NCI-H345 treated with DMSO at 0.1 percent for 48 hours (cell line): ENCODE data around the gene FAM25A.
"Not testable (repeated sequence)": the region's sequence is repeated elsewhere in the genome, so short reads cannot be mapped to it uniquely, and the experiment has no call there.

ENCODE experiments used
- DNase-seq: peaks from one replicate; lab custom pipeline; 2025; ENCODE audit not compliant: unreplicated experiment; lab: John Stamatoyannopoulos, UW

FAM25A gene

DNA sequence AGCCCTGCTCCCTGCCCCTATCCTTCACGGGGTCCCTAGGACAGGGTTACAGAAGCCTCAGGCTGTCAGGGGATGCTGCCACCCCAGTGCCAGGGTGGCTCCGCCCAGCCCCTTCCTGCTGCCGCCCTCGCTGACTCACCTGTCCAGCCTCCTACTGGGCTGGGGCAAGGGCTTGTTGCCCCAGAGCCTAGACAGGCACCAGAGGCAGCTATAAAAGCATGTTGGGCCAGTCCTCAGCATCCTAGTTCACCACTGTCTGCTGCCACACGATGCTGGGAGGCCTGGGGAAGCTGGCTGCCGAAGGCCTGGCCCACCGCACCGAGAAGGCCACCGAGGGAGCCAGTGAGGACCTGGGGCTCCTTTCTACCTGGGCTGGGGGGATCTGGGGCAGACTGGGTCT, at the start of gene FAM25A:
Gene FAM25A, plus strand, starts transcription at position 239 of the 400 bp plus-strand sequence. Its CDS starts 31 bp downstream, at position 270.
- DNase-seq: not testable (repeated sequence)

DNA sequence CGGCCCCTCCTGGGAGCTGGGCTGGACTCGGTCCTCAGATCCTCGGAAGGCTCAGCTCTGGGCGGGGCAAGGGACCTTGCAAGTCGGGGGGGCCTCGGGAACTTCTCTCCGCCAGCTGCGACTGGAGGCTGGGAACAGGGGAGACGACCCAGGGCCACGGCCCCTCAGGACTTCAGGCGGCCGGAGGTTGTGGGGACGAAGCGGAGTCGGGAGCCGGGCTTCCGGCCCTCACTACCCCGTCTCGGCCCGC, 49.2 kb upstream of the FAM25A start:
- DNase-seq: no peak

DNA sequence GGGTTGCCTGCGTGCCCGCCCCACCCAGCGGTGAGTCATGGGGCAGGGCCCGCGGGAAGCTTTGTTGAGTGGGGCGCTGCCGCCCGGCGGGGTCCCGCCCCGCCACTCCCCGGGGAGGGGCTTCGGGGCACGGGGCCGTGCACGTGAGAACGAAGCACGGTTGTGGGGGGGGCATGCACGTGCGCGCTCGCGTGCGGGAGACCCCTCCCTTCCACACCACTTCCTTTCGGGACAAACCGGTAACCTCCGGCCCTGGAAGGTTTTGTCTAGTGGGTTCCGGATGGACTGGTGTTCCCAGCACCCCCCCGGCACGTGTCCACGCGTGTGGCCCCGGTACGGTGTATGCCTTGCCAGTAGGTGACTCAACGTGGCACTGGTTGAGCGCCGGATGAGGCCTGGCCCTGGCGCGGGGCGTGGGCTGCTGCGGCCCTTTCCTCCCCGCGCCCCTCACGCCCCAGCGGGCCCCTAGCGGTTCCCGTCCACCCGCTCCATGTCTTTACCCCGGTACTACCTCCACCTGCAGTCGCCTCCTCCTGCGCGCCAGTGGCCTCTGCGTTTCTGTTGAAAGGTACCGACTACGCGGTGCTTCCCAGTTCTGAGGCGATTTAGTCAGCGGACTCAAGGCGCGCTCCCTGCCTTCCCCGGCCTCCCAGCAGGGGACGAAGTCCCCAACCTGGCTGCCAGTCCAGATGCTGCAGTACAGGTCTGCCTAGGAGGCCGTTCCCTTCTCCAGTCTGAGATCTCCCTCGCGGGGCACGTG, 48.7 kb upstream of the FAM25A start:
- no peak for DNase-seq

DNA sequence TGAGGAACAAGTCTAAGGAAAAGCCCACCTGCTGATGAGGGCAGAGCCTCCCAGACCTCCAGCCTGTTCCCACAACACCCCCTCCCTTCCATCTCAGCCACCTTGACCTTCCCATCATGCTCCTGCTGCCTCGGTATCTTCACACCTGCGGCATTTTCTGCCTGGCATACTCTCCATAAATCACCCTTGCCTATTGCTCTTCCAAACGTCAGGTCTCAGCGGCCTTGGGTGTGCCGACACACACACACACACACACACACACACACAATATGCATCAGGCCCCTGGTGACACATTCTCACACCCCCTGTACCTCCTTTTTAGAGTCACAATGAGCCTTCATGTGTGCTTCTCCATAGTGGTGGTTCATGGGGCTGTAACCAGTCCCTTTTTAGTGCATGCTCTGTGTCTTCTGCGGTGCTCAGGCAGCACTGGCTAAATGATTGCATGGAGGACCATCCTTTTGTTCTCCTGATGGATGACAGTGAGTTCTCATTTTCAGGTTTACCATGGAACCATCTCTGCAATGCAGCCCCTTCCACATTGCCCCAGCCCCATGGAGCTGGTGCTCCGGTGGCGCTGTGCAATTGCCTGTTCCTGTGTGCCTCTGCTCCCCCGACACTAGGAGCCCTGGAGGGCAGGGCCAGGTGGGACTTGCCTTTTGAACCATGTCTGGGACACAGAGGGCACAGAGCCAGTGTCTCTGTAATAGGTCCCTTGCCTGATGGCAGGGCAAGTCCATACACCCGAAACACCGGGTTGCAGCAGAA, 47.3 kb upstream of the FAM25A start:
- no peak for DNase-seq

DNA sequence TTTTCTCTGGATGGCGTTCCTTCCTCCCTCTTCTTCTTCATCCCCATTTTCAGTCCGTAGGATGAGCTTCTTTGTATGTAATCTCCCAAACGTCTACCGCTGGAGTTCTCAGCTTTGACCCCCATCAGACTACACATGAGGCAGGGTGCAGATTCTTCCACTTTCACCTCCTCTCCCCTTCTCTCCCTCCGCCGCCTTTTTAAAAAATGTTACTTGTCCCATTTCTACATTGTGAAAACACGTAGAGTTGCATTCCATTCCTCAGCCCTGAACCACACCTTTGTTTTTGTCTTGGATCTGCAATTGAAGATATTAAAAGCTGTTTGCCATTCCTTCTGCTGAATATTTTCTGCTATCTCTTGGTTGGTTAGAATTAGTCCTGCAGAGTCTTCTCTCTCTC, 45.6 kb upstream of the FAM25A start:
- no peak for DNase-seq

DNA sequence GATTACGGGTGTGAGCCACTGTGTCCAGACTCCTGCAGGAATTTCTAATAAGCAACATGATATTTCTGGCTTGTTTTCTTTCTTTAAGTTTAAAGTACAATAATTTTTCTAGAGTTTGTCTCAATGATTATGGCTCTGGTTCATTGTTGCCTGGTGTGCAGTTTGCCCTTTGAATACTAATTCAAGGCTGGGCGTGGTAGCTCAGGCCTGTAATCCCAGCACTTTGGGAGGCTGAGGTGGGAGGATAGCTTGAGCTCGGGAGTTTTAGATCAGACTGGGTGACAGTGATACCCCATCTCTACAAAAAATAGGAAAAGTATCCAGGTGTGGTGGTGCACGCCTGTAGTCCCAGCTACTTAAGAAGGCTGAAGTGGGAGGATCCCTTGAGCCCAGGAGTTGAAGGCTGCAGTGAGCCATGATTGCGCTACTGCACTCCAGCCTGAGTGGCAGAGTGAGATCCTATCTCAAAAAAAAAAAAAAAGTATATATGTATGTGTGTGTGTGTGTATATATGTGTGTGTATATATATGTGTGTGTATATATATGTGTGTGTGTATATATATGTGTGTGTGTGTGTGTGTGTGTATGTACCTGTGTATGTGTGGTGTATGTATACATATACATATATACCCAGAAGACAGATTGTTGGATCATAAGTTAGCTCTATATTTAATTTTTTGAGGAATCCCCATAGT, 43.6 kb upstream of the FAM25A start:
- DNase-seq: no peak

DNA sequence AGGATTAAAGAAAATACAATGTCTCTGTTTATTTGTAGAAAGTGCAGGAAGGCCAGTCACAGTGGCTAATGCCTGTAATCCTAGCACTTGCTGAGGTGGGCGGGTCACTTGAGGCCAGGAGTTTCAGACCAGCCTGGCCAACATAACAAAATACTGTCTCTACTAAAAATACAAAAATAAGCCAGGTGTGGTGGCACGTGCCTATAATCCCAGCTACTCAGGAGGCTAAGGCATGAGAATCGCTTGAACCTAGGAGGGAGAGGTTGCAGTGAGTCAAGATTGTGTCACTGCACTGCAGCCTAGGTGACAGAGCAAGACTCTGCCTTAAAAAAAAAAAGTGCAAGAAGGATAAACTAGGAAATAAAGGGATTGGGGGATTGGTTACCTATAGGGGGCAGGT, 41.6 kb upstream of the FAM25A start:
- DNase-seq: not testable (repeated sequence)

DNA sequence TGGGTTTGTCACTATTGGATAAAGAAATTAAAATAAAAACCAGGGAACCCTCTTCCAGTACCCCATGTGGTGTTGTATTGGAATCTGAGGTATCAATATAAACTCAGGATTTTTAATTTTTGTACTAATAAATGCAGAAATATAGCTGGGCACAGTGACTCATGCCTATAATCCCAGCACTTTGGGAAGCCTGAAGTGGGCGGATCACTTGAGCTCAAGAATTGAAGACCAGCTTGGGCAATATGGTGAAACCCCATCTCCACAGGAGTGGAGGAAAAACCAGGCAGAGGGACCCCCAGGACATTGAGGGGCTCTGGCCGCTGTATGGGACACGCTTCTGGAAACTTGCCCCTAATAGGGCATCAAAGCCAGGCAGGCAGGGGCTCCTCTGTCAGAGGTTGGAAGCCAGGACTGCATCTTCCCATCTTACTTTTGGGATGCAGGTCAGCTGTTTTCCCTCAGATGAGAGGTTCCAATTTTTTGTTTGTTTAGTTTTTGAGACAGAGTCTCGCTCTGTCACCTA, 40.7 kb upstream of the FAM25A start:
- DNase-seq: no peak

DNA sequence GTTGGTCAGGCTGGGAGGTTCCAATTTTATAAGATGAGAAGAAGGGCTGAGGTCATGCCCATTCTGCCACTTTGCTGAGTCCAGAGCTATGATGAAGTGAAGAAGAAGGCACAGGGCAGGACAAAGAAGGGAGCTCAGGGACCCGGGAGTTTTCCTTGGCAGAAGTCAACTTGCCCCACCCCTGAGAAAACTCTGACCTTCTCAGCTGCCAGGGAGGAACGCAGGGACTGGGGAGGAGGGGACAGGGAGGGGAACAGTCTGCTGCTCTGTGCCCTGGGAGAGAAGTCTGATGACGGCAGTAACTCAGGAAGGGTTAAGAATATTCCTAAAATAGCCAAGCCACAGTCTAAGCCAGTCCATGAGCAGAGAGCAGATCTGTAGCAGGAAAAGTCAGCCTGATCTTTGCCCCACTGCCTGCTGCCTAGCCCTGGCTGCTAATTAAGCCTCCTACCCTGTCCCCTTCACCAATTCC, 40.1 kb upstream of the FAM25A start:
- DNase-seq: no peak

DNA sequence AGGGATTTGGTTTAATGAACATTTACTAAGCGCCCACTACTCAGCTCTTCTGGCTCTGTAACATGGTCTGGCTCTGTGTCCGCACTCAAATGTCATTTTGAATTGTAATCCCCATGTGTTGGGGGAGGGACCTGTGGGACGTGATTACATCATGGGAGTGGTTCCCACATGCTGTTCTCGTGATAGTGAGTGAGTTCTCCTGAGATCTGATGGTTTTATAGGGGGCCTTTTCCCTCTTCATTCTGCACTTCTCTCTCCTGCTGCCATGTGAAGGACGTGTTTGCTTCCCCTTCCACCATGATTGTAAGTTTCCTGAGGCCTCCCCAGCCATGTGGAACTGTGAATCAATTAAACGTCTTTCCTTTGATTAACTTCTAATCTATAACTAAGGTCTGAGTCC, 39.1 kb upstream of the FAM25A start:
- DNase-seq: not testable (repeated sequence)

DNA sequence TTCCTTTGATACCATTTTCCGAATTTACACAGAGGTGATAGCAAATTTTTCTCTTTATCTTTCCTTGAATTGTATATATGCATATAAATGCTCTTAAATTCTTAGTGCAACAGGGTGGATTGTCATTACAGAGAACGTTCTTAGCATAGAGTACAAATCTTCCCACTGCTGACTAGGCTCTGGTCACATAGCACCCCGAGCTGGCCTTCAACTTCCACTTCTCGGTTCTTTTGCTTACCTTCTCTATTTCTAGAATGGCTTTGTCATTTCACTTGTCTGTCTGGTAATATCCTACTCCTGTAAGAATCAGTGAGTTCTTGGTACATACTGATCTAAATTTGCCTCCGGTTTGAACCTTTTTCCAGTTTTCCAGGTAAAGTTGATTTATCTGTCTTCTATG, 38.4 kb upstream of the FAM25A start:
- no peak for DNase-seq

DNA sequence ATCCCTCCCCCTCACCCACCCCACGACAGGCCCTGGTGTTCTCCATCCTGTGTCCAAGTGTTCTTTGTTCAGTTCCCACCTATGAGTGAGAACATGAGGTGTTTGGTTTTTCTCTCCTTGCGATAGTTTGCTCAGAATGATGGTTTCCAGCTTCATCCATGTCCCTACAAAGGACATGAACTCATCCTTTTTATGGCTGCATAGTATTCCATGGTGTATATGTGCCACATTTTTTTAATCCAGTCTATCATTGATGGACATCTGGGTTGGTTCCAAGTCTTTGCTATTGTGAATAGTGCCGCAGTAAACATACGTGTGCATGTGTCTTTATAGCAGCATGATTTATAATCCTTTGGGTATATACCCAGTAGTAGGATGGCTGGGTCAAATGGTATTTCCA, 35.6 kb upstream of the FAM25A start:
- not testable (repeated sequence) for DNase-seq

DNA sequence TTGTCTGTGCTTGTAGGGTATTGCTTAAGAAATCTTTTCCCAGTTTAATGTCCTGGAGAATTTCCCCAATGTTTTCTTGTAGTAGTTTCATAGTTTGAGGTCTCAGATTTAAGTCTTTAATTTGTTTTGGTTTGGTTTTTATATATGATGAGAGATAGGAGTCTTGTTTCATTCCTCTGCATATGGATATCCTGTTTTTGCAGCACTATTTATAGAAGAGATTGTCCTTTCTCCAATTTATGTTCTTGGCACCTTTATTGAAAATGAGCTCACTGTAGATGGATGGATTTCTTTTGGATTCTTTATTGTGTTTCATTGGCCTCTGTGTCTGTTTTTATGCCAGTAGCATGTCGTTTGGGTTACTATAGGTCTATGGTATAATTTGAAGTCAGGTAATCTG, 31.6 kb upstream of the FAM25A start:
- no peak for DNase-seq

DNA sequence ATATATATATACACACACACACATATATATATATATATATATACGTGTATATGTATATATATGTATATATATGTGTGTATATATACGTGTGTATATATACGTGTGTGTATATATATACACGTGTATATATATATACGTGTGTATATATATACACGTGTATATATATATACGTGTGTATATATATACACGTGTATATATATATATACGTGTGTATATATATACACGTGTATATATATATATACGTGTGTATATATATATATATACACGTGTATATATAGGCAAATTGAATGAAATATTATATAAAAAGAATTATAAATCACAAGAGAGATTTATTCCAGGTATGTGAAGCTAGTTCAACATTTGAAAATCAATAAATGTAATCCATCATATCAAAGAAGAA, 28.7 kb upstream of the FAM25A start:
- not testable (repeated sequence) for DNase-seq

DNA sequence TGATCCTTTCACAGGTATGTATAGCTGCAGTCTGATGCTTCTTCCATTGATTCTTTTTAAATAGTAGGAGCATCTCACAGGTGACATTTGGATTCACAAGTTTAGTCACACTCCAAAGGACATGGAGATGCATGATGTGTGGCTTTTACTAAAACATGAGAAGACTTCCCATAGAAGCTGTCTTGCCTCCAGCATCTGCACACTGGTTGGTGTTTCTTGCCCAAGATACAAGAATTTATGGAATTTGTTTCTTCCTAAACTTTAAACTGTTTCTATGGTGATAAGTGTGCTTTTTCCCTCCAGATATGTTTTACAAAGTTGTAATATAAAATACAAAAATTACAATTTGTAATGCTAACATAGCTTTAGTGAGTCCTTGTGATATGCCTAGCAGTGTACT, 27.6 kb upstream of the FAM25A start:
- no peak for DNase-seq

DNA sequence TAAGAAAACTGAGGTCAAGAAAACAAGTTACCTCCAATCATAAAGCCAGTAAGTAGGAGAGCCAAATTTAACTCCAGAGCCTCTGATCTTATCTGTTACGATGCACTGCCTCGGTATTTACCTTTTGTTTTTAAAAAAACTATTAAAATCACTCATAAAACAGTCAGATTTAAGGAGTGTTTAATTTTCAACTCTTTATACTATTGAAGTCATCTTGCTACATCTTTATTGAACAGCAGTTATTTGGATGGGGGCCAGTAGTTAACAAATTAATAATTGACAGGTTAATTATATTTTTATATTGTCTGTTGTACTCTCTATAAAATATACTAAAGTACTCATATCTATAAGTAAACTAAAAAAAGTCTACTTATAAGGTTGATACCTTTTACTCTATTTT, 27.2 kb upstream of the FAM25A start:
- no peak for DNase-seq

DNA sequence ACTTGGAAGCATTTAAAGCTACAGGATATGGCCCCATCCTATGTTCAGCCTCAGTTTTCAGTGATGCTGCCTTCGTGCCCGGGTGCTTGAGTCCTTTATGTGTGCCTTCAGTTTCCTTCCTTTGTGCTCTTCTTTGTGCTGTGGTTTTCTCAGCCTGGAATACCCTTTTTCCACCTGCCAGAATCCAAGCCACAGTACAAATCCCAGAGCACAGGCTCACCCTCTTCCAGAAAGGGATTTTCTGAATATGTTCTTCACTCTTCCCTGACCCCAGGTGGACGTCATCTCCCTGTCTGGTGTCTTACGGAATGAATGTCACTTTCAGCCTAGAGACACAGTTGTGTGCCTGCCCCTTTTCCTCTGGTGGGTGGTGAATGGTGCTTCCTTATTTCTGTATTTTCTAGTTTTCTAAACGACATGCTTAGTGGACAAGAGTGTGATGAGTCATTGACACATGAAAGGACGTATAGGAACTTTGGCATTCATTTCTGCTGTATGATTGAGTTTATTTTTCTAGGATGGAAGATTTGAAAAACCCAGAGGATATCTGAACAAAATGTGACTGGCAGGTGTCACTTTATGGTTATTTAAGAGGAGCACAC, 20.2 kb upstream of the FAM25A start:
- DNase-seq: not testable (repeated sequence)

DNA sequence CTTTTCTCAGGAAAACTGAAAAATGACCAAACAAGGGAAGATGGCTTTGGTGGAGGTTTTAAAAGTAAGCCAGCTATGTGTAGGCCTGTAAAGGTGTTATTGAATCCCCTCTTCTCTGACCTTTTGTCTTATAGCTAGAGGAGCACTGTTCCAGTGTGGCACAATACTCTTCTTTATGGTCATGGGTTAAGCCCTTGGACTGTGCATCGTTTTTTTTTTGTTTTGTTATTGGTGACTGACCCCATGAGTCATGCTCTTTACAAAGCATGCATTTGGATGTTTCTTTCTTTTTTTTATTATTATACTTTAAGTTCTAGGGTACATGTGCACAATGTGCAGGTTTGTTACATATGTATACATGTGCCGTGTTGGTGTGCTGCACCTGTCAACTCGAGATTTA, 19.6 kb upstream of the FAM25A start:
- no peak for DNase-seq

DNA sequence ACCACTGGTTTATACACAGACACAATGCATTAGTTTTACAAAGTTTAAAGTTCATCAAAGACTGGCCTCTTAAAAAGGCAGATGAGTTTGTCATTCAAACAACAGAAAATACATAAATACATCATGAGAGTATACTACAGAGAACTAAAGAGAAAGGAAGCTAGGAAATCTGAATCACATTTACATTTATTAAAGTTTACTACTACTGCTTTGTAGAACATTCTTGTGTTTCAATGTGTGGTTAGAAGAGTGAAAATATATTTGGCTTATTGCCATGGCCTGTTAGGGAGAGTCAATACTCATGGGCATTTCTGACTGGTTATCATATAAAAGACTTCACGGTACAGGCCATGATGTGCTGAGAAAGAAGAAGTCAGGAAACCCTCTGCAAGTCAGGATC, 13.0 kb upstream of the FAM25A start:
- not testable (repeated sequence) for DNase-seq

DNA sequence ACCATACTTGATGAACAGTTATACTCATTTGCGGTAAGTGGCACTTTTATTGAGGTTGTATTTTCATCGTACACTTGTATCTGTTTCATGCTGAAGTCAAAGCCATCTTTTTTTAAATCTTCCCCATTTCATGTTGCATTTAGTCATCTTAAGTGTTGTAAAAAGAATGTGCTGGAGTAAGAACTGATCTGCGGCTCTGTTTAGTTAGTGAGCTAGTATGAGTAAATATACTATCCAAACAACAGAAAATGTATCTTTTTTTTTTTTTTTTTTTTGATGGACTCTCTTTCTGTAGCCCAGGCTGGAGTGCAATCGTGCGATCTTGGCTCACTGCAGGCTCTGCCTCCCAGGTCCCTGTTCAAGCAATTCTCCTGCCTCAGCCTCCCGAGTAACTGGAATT, 12.4 kb upstream of the FAM25A start:
- DNase-seq: not testable (repeated sequence)

DNA sequence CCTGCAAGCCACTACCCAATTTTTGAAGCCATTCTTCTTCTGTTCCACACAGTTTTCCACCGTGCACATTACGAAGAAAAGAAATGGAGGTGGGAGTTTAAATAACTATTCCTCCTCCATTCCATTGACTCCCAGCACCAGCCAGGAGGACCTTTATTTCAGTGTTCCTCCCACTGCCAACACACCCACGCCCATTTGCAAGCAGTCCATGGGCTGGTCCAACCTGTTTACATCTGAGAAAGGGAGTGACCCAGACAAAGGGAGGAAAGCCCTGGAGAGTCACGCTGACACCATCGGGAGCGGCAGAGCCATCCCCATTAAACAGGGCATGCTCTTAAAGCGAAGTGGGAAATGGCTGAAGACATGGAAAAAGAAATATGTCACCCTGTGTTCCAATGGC, 11.8 kb upstream of the FAM25A start:
- not testable (repeated sequence) for DNase-seq
